GM12872 (cell line): ENCODE measurements around the gene NOP9.
A peak's percentile ranks its signal among the peaks of the same experiment; 100 is the strongest.

Source experiments
- TF ChIP-seq, protein P1 (sequence below): IDR thresholded peaks from 3 replicates; pipeline ENCODE4 v1.5.1; 2011; ENCODE audit warnings: low read depth, mild to moderate bottlenecking, low read length, moderate library complexity; ENCODE audit not compliant: insufficient read depth

NOP9 gene

DNA sequence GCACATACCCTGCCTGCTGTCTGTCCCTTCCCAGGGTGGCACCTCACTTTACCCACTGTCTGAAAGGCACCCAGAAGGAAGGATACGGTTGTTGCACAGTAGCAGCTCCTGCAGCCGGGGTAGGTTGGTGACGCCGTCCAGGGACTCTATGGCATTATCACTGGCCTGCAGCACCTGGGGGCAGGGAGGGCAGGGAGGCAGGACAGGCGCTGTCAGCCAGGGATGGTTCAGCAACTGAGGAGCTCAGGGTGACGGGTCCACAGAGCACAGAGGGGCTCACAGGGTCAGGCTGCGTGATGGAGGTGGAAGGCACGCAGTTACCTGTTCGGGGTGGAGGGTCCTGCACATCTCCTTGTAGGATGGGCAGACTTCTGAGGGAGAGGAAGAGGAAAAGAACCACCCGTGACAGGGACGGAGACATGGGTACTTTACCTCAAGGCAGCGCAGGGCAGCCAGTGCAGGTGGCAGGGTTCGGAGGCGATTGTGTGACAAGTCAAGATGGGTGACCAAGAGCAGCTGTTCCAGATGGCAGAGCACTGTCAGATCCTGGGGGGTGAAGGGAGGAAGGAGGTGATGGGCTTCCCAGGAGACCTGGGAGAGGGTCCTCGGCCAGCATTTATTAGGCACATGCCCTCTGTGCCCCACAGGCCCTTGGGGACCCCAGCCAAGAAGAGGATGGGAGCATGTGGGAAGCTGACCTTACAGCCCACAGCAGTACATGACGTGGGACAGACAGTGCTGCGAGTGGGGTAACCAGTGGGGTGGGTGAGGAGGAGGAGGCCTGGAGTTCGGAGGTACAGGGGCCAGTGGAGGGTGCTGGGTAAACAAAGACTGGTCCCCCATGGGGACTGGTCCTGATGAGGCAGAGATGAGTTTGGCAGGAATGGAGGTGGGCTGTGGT is 33.1 kb upstream of the NOP9 start:
- TF ChIP-seq, protein P1, sequence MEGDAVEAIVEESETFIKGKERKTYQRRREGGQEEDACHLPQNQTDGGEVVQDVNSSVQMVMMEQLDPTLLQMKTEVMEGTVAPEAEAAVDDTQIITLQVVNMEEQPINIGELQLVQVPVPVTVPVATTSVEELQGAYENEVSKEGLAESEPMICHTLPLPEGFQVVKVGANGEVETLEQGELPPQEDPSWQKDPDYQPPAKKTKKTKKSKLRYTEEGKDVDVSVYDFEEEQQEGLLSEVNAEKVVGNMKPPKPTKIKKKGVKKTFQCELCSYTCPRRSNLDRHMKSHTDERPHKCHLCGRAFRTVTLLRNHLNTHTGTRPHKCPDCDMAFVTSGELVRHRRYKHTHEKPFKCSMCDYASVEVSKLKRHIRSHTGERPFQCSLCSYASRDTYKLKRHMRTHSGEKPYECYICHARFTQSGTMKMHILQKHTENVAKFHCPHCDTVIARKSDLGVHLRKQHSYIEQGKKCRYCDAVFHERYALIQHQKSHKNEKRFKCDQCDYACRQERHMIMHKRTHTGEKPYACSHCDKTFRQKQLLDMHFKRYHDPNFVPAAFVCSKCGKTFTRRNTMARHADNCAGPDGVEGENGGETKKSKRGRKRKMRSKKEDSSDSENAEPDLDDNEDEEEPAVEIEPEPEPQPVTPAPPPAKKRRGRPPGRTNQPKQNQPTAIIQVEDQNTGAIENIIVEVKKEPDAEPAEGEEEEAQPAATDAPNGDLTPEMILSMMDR = no peak

DNA sequence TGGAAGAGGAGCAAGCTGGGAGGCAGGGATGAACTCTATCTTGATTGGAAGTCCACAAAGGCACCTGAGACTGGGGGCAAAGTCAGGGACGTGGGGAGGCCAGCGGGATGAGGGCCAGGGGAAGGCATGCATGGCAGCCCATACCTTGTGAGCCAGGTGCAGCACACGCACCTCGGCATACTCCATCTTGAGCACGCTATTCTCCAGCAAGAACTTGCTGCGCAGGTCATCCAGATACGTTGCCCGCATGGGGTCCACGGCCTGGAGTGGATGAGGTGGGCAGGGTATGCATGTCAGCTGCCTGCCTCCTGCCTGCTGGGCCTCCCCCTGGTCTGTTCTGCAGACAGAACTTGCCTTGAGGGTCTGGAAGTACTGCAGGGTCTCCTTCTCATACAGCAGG is 32.1 kb upstream of the NOP9 start:
- TF ChIP-seq, protein P1 = no peak

DNA sequence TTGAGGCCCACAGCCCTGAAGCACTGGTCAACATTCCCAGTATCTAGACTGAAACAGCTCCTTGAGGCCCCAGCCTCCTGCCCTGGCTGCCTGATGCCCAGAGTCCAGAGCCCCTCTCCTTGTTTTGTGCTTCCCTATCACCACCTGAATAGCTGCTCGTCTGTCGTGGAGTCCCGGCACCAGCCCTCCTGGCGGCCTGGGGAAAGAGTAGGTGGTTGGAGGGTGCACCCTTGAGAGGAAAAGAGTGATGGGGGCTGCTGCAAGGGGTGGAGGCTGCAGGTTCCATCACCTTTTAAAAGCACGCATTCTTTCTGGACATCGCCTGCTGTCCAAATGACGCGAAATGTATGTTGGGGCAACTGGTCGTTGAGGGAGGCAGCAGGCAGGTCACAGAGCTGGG is 31.4 kb upstream of the NOP9 start:
- TF ChIP-seq, protein P1 = no peak

DNA sequence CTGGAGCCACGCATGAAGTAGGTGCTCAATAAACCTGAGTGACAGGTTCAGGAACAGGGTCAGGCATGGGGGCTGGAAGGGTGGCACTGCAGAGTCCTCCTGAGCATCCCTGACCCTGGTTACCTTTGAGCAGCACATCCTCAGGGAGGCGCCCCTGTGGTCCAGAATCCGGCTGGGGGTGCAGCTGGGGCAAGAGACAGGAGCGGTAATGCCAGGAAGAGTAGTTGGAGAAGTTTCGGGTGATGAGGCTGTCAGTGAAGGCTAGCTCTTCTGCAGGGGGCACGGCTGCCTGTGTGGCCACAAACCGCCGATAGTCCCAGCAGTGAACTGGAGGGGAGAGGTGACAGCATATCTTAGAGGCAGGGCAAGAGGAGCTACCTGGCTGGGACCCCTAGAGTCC is 30.3 kb upstream of the NOP9 start:
- TF ChIP-seq, protein P1 = no peak

DNA sequence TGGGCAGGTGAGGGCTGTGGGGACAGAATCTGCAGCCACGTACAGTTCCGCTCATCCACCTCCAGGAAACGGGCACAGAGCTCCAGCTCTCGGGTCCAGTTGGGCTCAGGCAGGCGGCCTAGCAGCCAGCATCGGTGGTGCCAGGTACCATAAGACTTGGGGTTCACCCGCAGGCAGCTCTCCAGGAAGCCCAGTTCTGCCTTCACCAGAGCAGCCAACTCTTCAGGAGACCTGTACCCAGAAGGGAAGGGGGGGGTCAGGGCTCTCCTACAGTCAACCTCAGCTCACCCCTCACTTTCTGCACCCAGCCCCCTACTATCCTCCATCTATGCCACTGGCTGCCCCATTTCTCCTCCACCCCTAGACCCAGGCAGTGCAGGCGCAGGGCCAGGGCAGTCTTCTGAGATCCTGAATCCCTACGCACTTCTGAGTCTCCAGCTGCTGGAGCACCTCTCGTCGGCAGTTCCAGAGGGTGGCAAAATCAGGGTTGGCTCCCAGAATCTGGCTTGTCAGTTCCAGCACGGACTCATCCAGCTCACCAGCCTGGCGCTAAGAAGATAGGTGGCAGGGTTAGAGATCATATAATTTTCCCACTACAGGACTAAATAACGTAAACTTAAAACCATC is 29.6 kb upstream of the NOP9 start:
- TF ChIP-seq, protein P1 = no peak

DNA sequence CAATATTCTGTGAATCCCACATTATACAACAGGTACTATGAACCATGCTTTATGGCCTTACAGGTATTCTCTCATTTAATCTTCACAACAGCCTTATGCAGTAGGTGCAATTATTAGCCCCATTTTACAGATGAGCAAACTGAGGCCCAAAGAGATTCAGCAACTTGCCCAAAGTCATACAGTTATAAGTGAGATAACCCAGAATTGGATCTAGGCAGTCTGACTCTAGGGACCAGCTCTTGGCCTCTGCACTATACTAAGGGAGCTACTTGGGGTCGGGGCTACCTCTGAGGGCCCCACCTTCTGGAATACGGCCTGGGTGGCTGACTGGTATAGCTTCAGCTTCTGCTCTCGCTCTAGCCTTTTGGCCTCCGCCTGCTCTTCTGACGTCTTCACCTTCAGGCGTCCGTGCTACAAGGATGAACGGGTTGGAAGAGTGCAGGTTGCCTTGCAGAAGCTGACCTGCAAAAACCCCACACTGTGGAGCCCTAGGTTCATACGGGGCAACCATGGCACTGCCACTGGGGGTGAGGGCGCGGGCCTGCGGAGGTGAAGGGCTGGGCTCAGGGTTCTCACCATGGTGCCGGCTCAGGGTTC is 29.0 kb upstream of the NOP9 start:
- TF ChIP-seq, protein P1 = no peak

DNA sequence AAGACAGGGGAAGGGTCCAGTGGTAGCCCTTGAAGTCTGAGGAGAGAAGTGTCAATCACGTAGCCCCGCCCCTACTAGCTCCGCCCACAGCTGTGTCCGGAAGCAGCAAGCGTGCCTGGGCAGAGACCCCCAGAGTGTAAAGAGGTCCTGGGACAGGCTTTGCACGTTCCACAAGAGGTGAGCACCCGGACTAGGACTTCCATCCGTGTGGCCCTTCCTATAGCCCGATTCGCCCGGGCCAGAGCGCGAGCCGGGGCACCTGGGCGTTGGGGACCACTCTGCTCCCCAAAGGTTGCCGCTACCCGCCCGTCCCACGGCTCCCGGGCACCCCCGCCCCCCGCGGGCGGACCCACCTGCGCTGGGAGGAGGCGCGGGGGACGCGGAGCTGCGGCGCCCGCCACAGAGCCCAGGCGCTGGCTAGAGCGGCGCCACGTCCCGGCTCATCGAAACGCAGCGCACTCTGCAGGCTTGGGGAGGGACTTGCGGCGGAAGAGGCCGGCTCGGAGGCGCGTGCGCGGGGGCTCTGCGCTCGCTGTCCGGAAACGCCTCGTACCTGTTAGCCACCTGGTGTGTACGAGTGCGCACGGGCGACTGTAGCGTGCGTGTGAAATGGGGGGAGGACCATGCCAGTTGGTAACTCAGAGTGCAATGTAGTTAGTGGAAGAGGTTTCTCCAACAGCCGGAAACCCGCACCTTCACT is 28.4 kb upstream of the NOP9 start, which contains the start of gene RABGGTA:
Gene RABGGTA (minus strand): TSS at position 464 of the 700 bp plus-strand sequence. CDS start 482 bp downstream, outside the sequence.
- TF ChIP-seq, protein P1 = peak; percentile 86
